Measurements from ENCODE around the gene COL18A1.

The COL18A1 gene

GRCh38 chr21:45532826-45533360 is 127.9 kb downstream of the COL18A1 start:
- no peaks in the 10 kb centered on the region for H3K9me3 ChIP-seq
- DNase-seq (ENCODE audit: low spot score in 2 of 2) = no peak
- no peaks in the 10 kb centered on the region for H3K27me3 ChIP-seq (ENCODE audit: low read depth)
- H3K4me3 ChIP-seq = no peak overlapping the region
- in situ Hi-C loops (cut with MboI; ENCODE audit: low sequenced_read_pairs) = no loop called here
- no peaks in the 10 kb centered on the region for H3K4me1 ChIP-seq
- peaks cover 69% of the 10 kb centered on the region for H3K36me3 ChIP-seq (replicated peaks)

DNA sequence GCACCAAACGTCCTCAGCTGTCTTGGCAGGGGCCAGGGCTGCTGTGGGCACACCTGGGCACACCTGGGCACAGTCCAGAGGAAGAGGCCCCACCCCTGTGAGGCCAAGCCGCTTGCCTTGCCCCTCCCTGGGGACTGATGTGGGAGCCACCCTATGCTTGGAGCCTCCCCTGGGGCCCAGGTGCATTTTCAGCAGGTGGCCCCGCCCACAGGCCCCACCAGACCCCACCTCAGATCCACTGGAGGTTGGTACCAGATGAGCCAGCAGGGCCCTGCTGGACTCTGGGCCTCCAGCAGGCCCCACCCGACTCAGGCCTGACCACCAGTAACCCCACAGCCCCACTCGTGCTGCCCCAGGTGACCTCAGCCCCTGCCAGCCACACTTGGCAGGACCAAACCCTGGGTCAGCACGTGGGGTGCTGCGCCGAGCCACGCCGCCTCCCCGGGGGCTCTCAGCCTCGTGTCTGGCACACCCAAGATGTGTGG is 128.4 kb downstream of the COL18A1 start:
- Histone ChIP-seq H3K9me3 (no peaks in the 10 kb centered on the region), H3K36me3 (replicated peaks) (peaks cover 68% of the 10 kb centered on the region), H3K27me3 (ENCODE audit: low read depth) (no peaks in the 10 kb centered on the region), H3K4me1 (no peaks in the 10 kb centered on the region), H3K4me3 (no peak overlapping the region)
- DNase-seq (ENCODE audit: low spot score in 2 of 2) = no peak
- in situ Hi-C loops (cut with MboI; ENCODE audit: low sequenced_read_pairs) = no loop called here

- H3K4me1 ChIP-seq = no peaks in the 10 kb centered on the region
- no peaks in the 10 kb centered on the region for H3K9me3 ChIP-seq
- no peak for DNase-seq (ENCODE audit: low spot score in 2 of 2)
- H3K4me3 ChIP-seq = no peak overlapping the region
- in situ Hi-C loops (cut with MboI; ENCODE audit: low sequenced_read_pairs) = no loop called here
- peaks cover 63% of the 10 kb centered on the region for H3K36me3 ChIP-seq (replicated peaks)
- no peaks in the 10 kb centered on the region for H3K27me3 ChIP-seq (ENCODE audit: low read depth)
Observed at GRCh38 chr21:45533846-45534635, 129.1 kb downstream of the COL18A1 start.

DNA sequence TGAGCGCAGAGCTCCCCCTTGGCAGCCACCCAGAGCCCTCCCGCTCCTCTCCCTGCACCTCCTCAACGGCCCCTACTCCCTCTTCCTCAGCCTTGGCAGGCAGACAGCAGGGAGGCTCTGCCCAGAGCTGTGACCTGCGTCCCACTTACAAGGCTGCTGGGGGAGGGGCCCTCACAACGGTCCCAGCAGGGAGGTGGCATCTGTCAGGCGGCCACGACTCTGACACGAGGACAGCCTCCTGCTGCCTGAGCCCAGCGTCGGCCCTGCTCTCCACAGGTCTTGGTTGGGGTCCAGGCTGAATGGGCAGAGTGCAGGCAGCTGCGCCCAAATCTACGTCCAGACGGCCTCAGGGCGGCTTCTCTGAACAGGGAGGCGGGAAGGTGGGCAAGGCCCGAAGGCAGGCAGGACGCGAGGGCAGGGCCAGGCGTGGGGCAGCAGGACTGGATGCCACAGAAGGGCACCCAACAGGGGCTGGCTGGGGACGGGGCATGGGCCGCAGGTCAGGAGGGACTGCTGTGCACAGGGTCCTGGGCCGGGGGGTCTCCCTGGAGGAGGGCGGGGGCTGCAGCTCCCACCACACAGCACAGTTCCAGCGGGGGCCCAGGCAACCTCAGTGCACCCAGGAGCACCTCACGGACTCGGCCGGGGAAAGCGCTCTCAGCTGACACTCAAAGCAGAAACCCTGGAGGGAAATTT is 129.8 kb downstream of the COL18A1 start:
- DNase-seq (ENCODE audit: low spot score in 2 of 2) = no peak
- in situ Hi-C loops (cut with MboI; ENCODE audit: low sequenced_read_pairs) = no loop called here
- Histone ChIP-seq H3K27me3 (ENCODE audit: low read depth) (no peaks in the 10 kb centered on the region), H3K4me3 (no peak overlapping the region), H3K9me3 (no peaks in the 10 kb centered on the region), H3K36me3 (replicated peaks) (peaks cover 60% of the 10 kb centered on the region), H3K4me1 (no peaks in the 10 kb centered on the region)

GRCh38 chr21:45535341-45536081 is 130.5 kb downstream of the COL18A1 start:
- in situ Hi-C loops (cut with MboI; ENCODE audit: low sequenced_read_pairs) = no loop called here
- Histone ChIP-seq H3K9me3 (no peaks in the 10 kb centered on the region), H3K4me1 (no peaks in the 10 kb centered on the region; the same call in 1 of the 2 replicates), H3K36me3 (replicated peaks) (peaks cover 57% of the 10 kb centered on the region), H3K4me3 (no peak overlapping the region), H3K27me3 (ENCODE audit: low read depth) (no peaks in the 10 kb centered on the region)
- DNase-seq (ENCODE audit: low spot score in 2 of 2) = no peak

DNA sequence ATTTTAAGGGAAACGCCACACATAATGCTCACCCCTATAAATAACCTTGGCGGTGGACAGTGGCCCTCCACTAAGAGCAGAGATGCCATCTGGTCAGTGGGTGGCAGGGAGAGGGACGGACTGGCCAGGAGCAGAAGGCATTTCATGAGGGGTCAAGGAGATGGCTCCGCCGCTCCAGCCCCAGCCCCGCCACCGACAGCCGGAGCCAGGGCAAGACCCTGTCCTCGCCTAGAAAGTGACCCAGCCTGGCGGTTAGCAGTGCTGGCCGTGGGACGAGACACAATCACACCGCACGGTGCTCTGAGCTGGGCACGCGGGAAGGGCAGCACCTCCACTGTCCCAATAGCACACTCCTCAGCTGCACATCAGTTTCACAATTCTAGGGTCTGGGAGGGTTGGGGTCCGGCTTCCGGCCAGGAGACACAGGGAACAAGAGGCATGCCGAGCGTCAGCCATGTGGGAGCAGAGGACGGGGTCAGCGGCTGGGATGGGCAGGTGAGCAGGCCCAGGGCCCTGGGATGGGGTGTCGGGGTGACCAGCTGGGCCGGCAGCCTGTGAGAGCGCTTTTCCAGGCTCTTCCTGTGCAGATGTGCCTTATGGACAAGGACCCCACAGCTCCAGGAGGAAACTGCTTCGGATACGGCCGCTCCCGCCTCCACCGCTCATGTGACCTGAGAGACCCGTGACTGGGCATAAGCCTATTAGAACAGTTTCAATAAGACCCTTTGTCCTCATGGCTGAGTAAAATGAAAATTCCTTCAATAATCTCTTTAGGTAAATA is 131.5 kb downstream of the COL18A1 start:
- no peak overlapping the region for H3K4me3 ChIP-seq
- in situ Hi-C loops (cut with MboI; ENCODE audit: low sequenced_read_pairs) = no loop called here

GRCh38 chr21:45537111-45537745 is 132.3 kb downstream of the COL18A1 start:
- in situ Hi-C loops (cut with MboI; ENCODE audit: low sequenced_read_pairs) = no loop called here
- H3K9me3 ChIP-seq = no peaks in the 10 kb centered on the region
- no peaks in the 10 kb centered on the region; the same call in 1 of the 2 replicates for H3K4me1 ChIP-seq
- H3K4me3 ChIP-seq = no peak overlapping the region
- H3K36me3 ChIP-seq (replicated peaks) = peaks cover 53% of the 10 kb centered on the region
- H3K27me3 ChIP-seq (ENCODE audit: low read depth) = no peaks in the 10 kb centered on the region
- no peak for DNase-seq (ENCODE audit: low spot score in 2 of 2)

More for the DNA sequence above, 131.5 kb downstream of the COL18A1 start:
- Histone ChIP-seq H3K36me3 (replicated peaks) (peaks cover 60% of the 10 kb centered on the region), H3K27me3 (ENCODE audit: low read depth) (no peaks in the 10 kb centered on the region), H3K9me3 (no peaks in the 10 kb centered on the region), H3K4me1 (no peaks in the 10 kb centered on the region; the same call in 1 of the 2 replicates)
- peak in 1 of 2 experiments; percentile 47 for DNase-seq (ENCODE audit: low spot score in 2 of 2)

GRCh38 chr21:45537746-45538291 is 132.9 kb downstream of the COL18A1 start:
- Histone ChIP-seq H3K4me3 (no peak overlapping the region), H3K9me3 (no peaks in the 10 kb centered on the region), H3K4me1 (no peaks in the 10 kb centered on the region; the same call in 1 of the 2 replicates), H3K27me3 (ENCODE audit: low read depth) (no peaks in the 10 kb centered on the region), H3K36me3 (replicated peaks) (peaks cover 51% of the 10 kb centered on the region)
- DNase-seq (ENCODE audit: low spot score in 2 of 2) = no peak
- in situ Hi-C loops (cut with MboI; ENCODE audit: low sequenced_read_pairs) = no loop called here

DNA sequence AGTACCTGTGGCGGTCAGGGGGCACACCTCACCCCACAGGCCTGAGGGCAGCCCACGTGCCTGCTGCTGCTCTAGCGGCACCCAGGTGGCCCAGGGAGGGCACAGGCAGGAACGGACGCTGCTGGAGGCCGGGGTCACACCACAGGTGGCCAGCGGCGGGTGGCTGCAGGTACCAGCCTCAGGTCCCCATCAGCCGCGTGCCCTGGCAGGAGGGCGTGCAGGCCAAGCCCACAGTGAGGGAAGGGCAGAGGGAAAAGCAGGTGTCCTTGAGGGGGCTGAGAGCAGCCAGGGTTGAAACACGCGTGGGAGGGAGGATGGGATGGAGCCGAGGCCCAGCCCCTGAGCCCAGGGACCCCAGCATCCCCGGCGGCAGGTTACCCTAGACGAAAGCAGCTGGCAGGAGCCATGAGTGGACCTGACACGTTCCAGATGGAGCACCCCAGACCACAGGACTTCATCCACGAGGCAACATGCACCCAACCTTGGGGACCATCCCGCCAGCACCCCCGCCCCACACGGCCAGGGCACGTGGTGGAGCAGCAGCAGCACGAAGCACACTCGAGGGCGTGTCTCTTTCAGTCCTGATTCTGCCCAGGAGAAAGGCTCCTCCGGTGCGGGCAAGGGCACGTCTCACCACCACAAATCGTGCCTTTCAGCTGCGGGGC is 133.5 kb downstream of the COL18A1 start:
- no peaks in the 10 kb centered on the region; the same call in 1 of the 2 replicates for H3K4me1 ChIP-seq
- no peaks in the 10 kb centered on the region for H3K9me3 ChIP-seq
- peaks cover 51% of the 10 kb centered on the region for H3K36me3 ChIP-seq (replicated peaks)
- H3K4me3 ChIP-seq = no peak overlapping the region
- no peak for DNase-seq (ENCODE audit: low spot score in 2 of 2)
- no peaks in the 10 kb centered on the region for H3K27me3 ChIP-seq (ENCODE audit: low read depth)
- in situ Hi-C loops (cut with MboI; ENCODE audit: low sequenced_read_pairs) = no loop called here

- Histone ChIP-seq H3K36me3 (replicated peaks) (peaks cover 44% of the 10 kb centered on the region), H3K9me3 (no peaks in the 10 kb centered on the region), H3K4me1 (no peaks in the 10 kb centered on the region; the same call in 1 of the 2 replicates), H3K27me3 (ENCODE audit: low read depth) (no peaks in the 10 kb centered on the region), H3K4me3 (no peak overlapping the region)
- in situ Hi-C loops (cut with MboI; ENCODE audit: low sequenced_read_pairs) = no loop called here
- no peak for DNase-seq (ENCODE audit: low spot score in 2 of 2)
Observed at GRCh38 chr21:45539046-45539795, 134.3 kb downstream of the COL18A1 start.

DNA sequence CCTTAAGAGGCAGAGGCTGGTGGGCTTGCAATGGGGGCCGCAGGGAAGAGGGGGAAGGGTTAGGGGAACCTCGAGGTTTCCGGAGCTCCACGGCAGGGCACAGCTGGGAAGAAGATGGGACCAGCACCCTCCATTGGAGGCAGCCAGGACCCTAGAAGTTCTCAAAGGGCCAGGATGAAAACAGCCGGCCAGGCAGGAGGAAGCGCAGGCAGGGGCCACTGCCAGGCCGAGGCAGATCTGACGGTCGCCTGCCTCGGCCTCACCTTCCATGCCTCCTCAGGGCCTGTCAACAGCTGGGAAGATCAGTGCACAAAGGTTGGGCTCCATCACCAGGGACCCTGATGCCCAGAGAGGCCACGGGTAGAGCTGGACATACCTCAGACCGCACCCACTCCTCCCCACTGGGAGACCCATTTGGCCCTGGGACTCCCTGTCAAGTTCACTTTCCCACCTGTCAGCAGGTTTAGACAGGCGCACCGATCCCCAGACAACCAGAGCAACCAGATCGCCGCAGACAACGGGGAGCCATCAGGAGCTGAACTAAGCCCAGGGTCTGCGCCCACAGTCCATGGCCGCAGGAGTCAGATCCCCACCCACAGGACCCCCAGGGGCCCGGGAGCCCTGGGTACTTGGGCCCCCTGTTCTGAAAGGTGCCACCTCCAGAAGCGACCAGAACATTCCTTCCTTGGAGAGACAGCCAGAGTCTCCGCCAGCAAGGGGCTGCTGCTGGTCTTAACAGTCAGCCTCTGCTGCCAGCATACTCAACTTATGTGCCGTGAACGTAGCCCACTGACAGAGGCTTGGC is 135.0 kb downstream of the COL18A1 start:
- DNase-seq (ENCODE audit: low spot score in 2 of 2) = peak in 1 of 2 experiments; percentile 6
- Histone ChIP-seq H3K4me3 (peak overlapping the region; percentile 58), H3K36me3 (replicated peaks) (peaks cover 38% of the 10 kb centered on the region), H3K4me1 (no peaks in the 10 kb centered on the region; the same call in 1 of the 2 replicates), H3K9me3 (no peaks in the 10 kb centered on the region), H3K27me3 (ENCODE audit: low read depth) (no peaks in the 10 kb centered on the region)
- in situ Hi-C loops (cut with MboI; ENCODE audit: low sequenced_read_pairs) = no loop called here
